ENCODE data around the gene EBPL.

EBPL gene

GRCh38 chr13:49653478-49653877, 37.8 kb downstream of the EBPL start:
- Mint-ChIP-seq H3K4me3 (no peak overlapping the region), H3K27ac (no peak overlapping the region), H3K4me1 (peaks cover 0 to 4% of the 10 kb centered on the region in 2 donors), H3K36me3 (peaks cover 15% of the 10 kb centered on the region in 2 donors), H3K27me3 (no peaks in the 10 kb centered on the region), H3K9me3 (no peaks in the 10 kb centered on the region)
- no peak for ATAC-seq (replicated peaks)
- DNase-seq: no peak

- Mint-ChIP-seq H3K4me1 (peaks cover 0 to 4% of the 10 kb centered on the region in 2 donors), H3K36me3 (peaks cover 10 to 11% of the 10 kb centered on the region in 2 donors), H3K4me3 (no peak overlapping the region), H3K27me3 (no peaks in the 10 kb centered on the region), H3K27ac (no peak overlapping the region), H3K9me3 (no peaks in the 10 kb centered on the region)
- ATAC-seq (replicated peaks) (peak; percentile 76 to 79), DNase-seq (no peak)
Measured at GRCh38 chr13:49652355-49653305, 38.7 kb downstream of the EBPL start.

GRCh38 chr13:49651570-49652354, 39.5 kb downstream of the EBPL start:
- Mint-ChIP-seq H3K27ac (no peak overlapping the region), H3K27me3 (no peaks in the 10 kb centered on the region), H3K4me1 (peaks cover 0 to 5% of the 10 kb centered on the region in 2 donors), H3K9me3 (no peaks in the 10 kb centered on the region), H3K4me3 (no peak overlapping the region), H3K36me3 (peaks cover 4 to 5% of the 10 kb centered on the region in 2 donors)
- DNase-seq: no peak
- no peak for ATAC-seq (replicated peaks)

GRCh38 chr13:49649963-49650312, 41.3 kb downstream of the EBPL start:
- peaks cover 0 to 3% of the 10 kb centered on the region in 2 donors for H3K36me3 Mint-ChIP-seq

GRCh38 chr13:49649244-49649962, 41.9 kb downstream of the EBPL start:
- Mint-ChIP-seq H3K9me3 (no peaks in the 10 kb centered on the region), H3K36me3 (peaks cover 0 to 3% of the 10 kb centered on the region in 2 donors), H3K27me3 (no peaks in the 10 kb centered on the region), H3K4me1 (peaks cover 2 to 9% of the 10 kb centered on the region in 2 donors), H3K4me3 (no peak overlapping the region), H3K27ac (no peak overlapping the region)
- DNase-seq: no peak
- no peak for ATAC-seq (replicated peaks)

More at GRCh38 chr13:49649963-49650312, 41.3 kb downstream of the EBPL start:
- no peak overlapping the region for H3K4me3 Mint-ChIP-seq
- no peak for DNase-seq
- no peak for ATAC-seq (replicated peaks)
- H3K4me1 Mint-ChIP-seq: peaks cover 2 to 9% of the 10 kb centered on the region in 2 donors
- no peaks in the 10 kb centered on the region for H3K9me3 Mint-ChIP-seq
- H3K27me3 Mint-ChIP-seq: no peaks in the 10 kb centered on the region
- no peak overlapping the region for H3K27ac Mint-ChIP-seq

- Mint-ChIP-seq H3K27me3 (no peaks in the 10 kb centered on the region), H3K4me1 (peaks cover 14 to 27% of the 10 kb centered on the region in 2 donors), H3K9me3 (no peaks in the 10 kb centered on the region), H3K27ac (no peak overlapping the region), H3K4me3 (no peak overlapping the region), H3K36me3 (peaks cover 0 to 3% of the 10 kb centered on the region in 2 donors)
- DNase-seq: no peak
- peak; percentile 31 to 36 for ATAC-seq (replicated peaks)
Measured at GRCh38 chr13:49646688-49647087, 44.6 kb downstream of the EBPL start.

GRCh38 chr13:49645451-49645850, 45.8 kb downstream of the EBPL start:
- DNase-seq: no peak
- H3K27ac Mint-ChIP-seq: no peak overlapping the region

GRCh38 chr13:49643035-49643646, 48.1 kb downstream of the EBPL start:
- no peaks in the 10 kb centered on the region for H3K9me3 Mint-ChIP-seq
- ATAC-seq (replicated peaks) (peak; percentile 94), DNase-seq (peak; percentile 28)
- no peaks in the 10 kb centered on the region for H3K27me3 Mint-ChIP-seq
- H3K36me3 Mint-ChIP-seq: peaks cover 4 to 7% of the 10 kb centered on the region in 2 donors
- H3K4me1 Mint-ChIP-seq: peaks cover 17 to 27% of the 10 kb centered on the region in 2 donors
- H3K27ac Mint-ChIP-seq: peak overlapping the region; percentile 21
- peak overlapping the region; percentile 60 to 77 for H3K4me3 Mint-ChIP-seq

More at GRCh38 chr13:49645451-49645850, 45.8 kb downstream of the EBPL start:
- Mint-ChIP-seq H3K4me3 (no peak overlapping the region), H3K9me3 (no peaks in the 10 kb centered on the region), H3K27me3 (no peaks in the 10 kb centered on the region), H3K4me1 (peaks cover 14 to 27% of the 10 kb centered on the region in 2 donors), H3K36me3 (peaks cover 0 to 3% of the 10 kb centered on the region in 2 donors)
- ATAC-seq (replicated peaks): no peak

GRCh38 chr13:49641801-49642291, 49.4 kb downstream of the EBPL start:
- peaks cover 6 to 8% of the 10 kb centered on the region in 2 donors for H3K36me3 Mint-ChIP-seq
- peaks cover 18 to 27% of the 10 kb centered on the region in 2 donors for H3K4me1 Mint-ChIP-seq
- H3K4me3 Mint-ChIP-seq: peak overlapping the region; percentile 59 to 77
- no peaks in the 10 kb centered on the region for H3K27me3 Mint-ChIP-seq
- no peak for DNase-seq
- no peak for ATAC-seq (replicated peaks)
- H3K9me3 Mint-ChIP-seq: no peaks in the 10 kb centered on the region
- H3K27ac Mint-ChIP-seq: no peak overlapping the region

- DNase-seq (no peak), ATAC-seq (replicated peaks) (no peak)
- Mint-ChIP-seq H3K9me3 (no peaks in the 10 kb centered on the region), H3K27me3 (no peaks in the 10 kb centered on the region), H3K36me3 (peaks cover 12 to 23% of the 10 kb centered on the region in 2 donors), H3K4me3 (no peak overlapping the region), H3K27ac (no peak overlapping the region), H3K4me1 (peaks cover 27 to 41% of the 10 kb centered on the region in 2 donors)
Measured at GRCh38 chr13:49638744-49639072, 52.6 kb downstream of the EBPL start.

- no peak overlapping the region for H3K4me3 Mint-ChIP-seq
- no peak overlapping the region for H3K27ac Mint-ChIP-seq
- H3K36me3 Mint-ChIP-seq: peaks cover 16 to 27% of the 10 kb centered on the region in 2 donors
- no peaks in the 10 kb centered on the region for H3K9me3 Mint-ChIP-seq
- no peak for DNase-seq
- no peaks in the 10 kb centered on the region for H3K27me3 Mint-ChIP-seq
- no peak for ATAC-seq (replicated peaks)
- peaks cover 26 to 41% of the 10 kb centered on the region in 2 donors for H3K4me1 Mint-ChIP-seq
Measured at GRCh38 chr13:49638030-49638743, 53.1 kb downstream of the EBPL start.

GRCh38 chr13:49636705-49637104, 54.6 kb downstream of the EBPL start:
- Mint-ChIP-seq H3K4me3 (peak overlapping the region in 1 of 2 donors; percentile 80), H3K4me1 (peaks cover 20 to 38% of the 10 kb centered on the region in 2 donors), H3K36me3 (peaks cover 21 to 38% of the 10 kb centered on the region in 2 donors)

More at GRCh38 chr13:49636705-49637104, 54.6 kb downstream of the EBPL start:
- ATAC-seq (replicated peaks) (no peak), DNase-seq (no peak)
- Mint-ChIP-seq H3K27ac (no peak overlapping the region), H3K27me3 (no peaks in the 10 kb centered on the region), H3K9me3 (no peaks in the 10 kb centered on the region)

All from stimulated activated naive B cell treated with anti-CD40 and anti-IgM and Interleukin-4, amounts not matched to agents 10 μg/mL and 1 μg/mL and 100 μg/mL, for 72 hours (primary cell).